LHCN-M2 (cell line): ENCODE data around the gene PCSK5. TPM values are rescaled to one million over a fixed set of nuclear protein-coding genes. Genes with fewer than 3 reads are reported as not detected.

Experiments used
- DNase-seq: peaks from one replicate; pipeline ENCODE4 v3.0.0-alpha.2; 2012; ENCODE audit warnings: low read depth
- total RNA-seq: library from RNA; depleted of rRNA; stranded (reverse); fragments of >200 nt; gene quantifications from 2 replicates; pipeline ENCODE4 v1.2.3, GENCODE V29; 2014

PCSK5 gene
- total RNA-seq, 1 experiment from 2014 or later, result 11.9 TPM

DNA sequence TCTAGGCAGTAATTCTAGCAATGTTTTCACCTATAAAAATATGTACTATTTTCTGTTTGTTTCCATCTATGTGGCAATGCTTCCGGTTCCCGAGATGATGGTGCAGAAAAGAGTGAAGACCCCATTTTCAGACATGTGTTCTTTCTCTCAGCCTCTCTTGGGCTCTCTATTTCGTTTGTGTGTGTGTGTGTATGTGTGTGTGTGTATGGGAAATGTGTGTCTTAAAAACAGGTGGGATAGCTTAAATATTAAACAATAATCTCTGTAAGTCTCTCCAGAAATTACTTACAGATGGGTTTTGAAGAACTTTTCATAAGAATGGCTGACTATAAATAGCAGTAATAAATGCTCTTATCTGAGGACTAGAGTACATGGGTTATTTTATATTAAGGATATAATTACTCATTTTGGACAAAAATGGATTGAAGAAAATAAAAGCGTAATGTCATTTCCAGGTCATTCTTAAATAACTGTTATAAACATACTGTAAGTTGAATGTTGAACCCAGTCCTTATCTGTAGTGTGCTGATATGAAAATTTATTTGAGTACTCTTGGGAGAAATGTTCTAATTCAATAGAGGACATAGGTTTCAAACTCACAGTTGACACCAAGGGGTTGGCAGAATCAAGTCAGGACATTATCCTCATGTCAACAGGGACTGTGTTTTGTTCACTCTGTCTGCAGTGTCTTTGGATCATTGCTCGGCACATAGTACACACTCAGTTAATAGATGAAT is 31.1 kb downstream of the PCSK5 start:
- no peak for DNase-seq

DNA sequence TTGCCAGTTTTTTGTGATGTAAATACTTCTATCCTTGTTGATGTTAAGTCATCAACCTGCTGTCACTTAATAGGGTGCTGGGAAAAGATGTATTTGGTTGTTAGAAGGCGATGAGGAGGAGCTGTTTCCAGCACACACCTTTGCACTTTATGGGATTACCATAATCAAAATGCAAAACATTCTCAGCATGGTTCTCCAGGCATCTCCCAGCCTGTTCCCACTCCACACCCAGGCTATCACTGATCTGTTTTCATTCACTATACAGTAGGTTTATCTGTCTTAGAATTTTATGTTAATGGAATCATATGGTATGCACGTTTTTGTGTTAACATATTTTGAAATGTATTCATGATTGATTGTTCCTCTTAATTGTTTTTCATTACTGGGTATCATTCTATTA is 35.9 kb downstream of the PCSK5 start:
- DNase-seq, result no peak

DNA sequence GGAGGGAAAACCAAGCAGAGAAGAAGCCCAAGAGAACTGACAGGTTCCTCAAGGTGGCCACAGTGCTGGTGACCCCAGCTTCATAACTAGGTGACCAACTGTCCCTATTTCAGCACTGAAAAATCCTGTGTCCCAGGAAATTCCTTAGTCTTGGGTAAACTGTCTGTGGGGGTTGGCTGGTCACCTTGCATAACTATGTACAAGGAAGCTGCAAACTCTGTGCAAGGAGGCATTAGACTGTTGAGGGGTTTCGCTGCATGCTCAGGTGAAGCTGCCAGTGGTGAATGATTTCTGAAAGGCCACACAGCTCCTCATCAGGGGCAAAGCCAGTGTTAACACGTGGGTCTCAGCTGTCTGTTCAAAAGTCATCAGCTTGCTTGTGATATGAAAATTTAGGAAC is 36.9 kb downstream of the PCSK5 start:
- no peak for DNase-seq

DNA sequence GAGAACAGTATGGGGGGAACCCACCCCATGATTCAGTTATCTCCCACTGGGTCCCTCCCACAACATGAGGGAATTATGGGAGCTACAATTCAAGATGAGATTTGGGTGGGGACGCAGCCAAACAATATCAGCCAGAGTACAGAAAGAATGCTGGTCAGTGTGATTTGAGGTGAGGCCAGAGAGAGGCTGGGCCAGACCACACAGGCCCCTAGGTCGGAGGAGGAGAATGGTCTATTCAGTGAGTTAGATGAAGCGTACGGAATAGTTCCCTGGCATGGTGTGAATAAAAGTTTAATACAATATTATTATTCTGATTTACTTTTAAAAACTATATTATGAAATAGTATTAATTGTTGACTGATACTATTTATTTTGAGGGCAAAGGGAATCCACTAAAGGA is 39.7 kb downstream of the PCSK5 start:
- DNase-seq, result no peak

DNA sequence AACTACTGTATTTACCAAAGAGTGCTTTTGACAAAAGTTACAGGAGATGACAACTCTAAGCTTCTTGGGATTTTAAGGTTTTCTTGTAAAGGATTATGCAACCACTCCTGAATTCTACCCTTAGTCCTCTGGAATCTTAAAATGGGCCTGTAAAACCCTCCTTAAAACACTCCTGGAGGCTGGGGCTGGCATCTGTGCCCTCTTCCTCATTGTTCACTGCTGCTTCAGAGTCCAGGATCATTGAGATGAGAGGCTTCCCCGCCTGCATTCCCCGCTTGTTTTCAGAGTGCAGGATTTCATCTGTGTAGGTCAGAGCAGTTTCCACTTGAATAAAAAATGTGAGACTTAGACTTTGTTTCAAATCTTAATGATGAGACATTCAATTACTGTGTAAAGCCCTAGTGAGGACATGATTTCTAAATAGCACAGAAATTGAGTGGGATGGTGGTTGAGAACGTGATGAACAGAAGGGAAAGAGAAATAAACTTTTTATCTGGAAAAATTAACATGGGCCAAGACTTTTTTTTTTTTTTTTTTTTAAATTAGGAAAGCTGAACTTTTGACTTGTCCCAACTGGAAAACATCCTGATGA is 40.4 kb downstream of the PCSK5 start:
- no peak for DNase-seq

DNA sequence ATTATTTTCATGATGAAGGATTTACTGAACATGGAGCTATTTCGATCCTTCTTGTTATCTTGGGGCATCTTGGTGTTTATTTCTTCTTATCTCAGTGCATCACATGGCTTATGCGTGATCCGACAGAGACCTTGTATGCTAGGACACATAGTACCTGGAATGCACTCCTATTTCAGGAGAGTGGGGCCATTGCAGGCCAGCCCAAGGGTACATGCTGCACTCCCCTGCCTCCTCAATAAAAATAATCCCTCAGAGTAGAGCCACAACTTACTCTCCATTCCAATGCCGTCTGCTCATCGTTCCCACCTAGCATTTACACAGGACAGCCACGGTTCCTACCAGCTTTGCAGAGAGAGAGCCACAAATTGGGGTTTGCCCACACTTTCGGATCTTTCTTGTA is 43.5 kb downstream of the PCSK5 start:
- DNase-seq, result no peak

DNA sequence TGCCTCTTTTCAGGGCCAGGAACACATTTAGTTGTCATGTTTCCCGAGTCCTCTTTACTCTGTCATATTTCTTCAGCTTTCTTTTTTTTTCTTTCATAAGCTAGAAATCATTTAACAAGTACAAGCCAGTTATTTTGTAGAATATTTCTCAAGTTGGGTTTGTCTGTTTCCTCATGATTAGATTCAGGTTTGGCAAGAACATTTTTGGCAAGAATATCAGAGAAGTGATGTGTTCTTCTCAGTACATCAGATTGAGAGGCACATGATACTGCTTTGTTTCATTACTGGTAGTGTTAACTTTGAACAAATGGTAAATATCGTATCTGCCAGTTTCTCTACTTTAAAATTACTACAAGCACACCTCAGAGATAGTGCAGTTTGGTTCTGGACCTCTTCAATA is 45.1 kb downstream of the PCSK5 start:
- DNase-seq, result no peak

DNA sequence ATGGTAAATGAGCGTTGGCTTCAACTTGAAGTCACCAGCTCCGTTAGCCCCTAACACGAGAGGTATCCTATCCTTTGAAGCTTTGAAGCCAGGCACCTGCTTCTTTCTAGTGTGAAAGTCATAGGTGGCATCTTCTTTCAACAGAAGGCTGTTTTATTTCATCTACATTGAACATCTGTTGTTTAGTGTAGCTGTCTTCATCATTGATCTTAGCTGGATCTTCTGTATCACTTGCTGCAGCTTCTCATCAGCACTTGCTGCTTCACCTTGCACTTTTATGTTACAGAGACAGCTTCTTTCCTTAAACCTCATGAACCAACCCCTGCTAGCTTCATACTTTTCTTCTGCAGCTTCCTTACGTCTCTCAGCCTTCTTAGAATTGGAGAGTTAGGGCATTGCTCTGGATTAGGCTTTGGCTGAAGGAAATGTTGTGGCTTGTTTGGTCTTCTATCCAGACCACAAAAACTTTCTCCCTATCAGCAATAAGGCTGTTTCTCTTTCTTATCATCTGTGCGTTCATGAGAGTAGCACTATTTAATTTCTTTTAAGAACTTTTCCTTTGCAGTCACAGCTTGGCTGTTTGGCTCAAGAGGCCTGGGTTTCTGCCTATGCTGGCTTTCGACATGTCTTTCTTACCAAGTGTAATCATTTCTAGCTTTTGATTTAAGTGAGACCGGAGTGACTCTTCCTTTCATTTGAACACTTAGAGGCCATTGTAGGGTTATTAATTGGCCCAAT is 47.2 kb downstream of the PCSK5 start:
- no peak for DNase-seq

DNA sequence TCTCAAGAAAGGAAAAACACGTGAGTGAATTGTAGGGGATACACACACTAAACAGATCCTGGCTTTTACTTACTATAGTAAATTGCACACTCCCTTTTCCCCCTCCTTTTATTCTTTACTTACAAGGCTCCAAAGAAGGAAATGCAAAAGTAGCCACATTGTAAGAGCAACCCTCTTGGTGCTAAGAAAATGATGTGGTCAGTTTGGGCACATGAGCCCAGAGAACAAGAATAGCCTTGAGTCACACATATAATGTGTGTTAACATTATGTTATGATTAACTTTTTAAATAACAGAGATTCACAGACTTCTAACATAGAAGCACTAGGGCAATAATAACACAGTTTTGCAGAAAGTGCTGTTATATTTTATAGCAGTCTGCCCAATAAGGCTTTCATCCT is 48.5 kb downstream of the PCSK5 start:
- DNase-seq, result no peak

DNA sequence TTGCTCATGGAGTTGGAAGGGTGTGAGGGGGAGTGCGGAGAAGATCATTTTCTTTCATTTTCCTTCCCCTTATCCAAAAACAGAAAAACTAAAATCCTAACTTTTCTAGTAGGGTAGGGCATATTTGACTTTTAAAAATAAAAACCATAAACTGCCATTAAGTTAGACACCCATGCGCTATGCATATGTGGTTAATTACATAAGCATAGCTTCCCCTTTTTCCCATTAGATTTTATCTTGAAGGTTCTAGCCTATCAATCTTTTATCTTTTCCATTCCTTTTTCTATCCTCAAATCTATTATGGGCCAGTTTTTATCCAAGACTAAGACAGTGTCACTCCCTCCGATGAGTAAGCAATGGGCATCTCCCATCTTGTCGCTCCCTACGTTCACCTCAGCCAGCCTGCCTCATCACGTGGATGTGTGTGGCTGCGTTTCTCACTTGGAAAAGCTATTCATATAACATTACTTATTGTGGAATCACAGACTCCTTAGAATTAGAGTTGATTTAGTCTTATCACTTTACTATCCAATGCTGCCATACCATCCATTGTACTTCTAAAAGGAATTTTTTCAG is 49.2 kb downstream of the PCSK5 start:
- DNase-seq, result no peak

DNA sequence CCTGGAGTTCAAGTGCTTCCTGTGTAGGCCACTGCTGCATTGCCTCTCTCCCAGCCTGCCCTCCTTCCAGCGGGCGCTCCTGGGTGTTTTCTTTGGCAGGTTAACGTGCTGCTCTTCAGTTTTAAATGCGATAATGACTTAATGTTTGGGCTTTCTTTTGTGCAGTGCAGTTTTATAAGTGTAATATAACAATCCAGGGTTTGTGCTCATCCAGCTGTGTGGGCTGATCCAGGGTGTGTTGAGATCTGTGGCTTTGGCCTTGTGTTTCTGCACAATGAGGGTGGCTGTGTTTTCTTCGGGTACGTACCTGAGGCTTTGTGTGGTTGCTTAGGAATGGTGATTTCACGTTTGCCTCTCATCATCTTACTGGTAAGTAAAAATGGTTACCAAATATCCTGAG is 50.6 kb downstream of the PCSK5 start:
- DNase-seq, result no peak

DNA sequence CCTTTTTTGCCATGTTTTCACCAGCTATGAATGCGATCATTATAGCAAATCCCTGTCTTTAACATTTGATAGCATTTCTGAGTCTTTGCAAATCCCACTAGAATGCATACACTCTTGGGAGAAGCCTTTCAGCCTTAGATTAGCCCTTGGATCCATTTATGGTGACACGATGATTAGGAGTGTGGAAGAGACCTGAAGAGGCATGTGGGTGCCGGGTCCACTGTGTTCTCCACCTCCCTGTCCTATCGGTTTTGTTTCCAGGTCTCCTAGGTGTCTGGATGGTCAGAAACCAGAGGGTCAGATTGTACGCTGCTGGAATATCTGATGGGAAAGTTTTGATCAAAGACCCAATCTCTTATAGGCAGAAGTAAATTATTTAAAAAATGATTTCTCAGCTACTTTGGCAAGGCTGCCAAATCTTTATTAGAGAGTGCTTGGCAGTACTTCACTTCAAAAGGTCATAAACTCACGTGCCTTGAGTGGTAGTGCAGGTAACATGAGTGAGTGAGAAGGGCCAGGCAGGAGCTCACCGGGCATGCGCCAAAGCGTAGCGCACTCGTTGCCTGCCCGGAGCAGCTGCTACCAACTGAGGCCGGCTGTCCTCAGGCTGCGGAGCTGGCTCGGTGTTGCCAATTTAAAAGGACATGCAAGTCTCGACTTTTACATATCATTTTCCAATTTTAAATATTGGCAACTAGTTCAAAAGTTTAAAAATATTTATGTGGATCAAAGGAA is 51.3 kb downstream of the PCSK5 start:
- DNase-seq, result no peak

DNA sequence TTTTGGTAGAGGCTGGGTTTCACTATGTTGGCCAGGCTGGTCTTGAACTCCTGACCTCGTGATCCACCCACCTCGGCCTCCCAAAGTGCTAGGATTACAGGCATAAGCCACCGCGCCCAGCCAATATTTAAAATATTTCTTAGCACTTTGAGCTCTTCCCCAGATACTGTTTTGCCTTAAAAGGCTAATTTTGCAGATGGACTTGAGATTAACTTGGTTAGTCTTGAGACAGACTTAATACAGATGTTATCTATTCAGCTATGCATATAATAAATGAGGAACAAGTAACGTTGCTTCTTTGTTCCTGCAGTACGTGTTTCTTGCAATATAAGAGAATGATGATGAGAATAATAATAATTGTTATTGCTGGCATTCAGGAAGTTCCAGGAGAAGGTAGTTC is 56.3 kb downstream of the PCSK5 start:
- no peak for DNase-seq

DNA sequence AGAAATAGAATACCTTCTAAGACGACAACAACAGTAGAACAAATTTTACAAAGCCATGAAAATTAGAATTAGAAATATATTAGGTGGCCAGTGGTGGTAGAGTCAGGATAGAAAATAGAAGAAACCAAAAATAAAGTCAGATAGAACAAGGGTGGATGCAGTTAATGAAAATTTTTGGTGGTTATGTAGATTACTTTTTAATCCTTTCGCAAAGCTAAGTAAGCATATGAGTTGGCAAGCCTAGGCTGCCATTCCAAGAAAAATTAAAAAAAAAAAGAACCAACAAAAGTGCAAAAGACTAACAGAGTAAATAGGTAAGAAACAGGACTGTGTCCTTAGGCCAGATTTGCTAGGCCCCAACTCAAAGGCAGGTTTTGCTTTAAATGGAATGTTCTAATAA is 56.8 kb downstream of the PCSK5 start:
- no peak for DNase-seq

DNA sequence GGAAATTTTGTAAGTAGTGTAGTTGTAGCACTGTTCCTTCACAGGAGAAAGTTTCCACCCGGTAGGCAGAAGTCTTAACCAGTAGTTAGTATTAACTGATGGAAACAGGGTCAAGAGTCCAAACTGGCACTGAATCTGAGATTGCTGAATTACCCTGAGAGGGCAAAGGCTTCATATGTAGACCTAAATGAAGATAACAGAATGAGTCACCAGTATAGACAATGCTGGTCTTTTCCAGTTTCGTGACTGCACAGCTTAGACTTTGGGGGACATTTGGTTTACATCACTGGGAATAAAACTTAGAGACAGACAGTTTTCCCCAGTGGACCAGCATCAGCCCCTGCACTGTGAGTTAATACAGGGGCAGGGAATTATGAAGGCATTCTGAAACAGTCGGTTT is 60.5 kb downstream of the PCSK5 start:
- DNase-seq, result no peak

DNA sequence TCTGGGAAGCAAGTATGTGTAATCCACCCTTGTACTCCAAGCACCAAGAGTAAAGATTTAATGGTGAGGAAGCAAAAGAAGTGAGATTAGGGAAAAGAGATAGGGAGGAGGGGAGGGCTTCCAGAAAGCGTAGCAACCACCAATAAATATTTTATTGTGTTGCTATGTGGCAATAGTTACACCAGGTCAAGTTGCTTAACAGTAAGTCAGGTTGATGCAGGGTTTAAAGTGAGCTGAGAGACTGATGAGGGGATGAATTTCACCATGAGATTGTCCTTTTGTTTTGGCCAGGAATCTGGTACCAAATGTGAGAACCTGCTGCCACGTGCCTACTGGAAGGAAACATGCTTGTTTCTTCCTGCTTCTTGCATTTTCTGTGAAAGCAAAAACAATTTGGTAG is 62.7 kb downstream of the PCSK5 start:
- DNase-seq, result no peak

DNA sequence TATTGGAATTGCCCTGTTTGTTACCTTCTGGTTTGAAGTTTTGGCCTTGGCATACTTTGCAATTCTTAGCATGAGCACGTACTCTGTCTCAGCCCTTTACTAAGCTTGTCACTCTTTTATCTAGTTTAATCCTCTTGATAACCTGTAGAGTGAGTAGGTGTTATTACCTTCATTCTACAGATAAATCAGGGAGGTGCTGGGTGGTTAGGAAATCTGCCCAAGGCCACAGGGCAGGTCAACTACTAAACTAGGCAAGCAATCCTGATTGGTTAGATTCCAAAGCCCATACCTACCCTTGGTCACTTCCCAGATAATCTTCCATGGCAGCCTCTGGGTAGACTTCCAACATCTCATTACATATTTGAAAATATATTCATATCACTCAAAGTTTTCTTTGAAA is 65.7 kb downstream of the PCSK5 start:
- DNase-seq, result no peak

DNA sequence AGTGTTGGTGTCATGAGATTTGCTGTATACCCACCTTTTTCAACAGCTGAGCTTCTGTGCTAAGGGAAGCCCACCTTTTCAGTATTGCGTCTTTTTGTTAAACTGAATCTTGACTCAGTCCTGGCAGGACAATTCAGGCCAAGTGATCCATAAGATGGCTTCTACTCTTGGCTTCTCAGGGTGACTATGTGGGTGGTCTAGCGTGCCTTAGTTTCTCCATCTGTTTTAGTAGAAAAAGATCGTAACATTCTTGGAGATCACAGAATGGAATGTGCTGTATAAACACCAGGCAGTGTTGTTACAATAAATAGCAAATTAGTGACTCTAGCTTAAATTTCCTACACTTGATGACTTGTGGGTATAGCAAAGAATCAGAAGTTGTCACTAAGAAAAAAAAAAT is 66.6 kb downstream of the PCSK5 start:
- DNase-seq, result no peak

DNA sequence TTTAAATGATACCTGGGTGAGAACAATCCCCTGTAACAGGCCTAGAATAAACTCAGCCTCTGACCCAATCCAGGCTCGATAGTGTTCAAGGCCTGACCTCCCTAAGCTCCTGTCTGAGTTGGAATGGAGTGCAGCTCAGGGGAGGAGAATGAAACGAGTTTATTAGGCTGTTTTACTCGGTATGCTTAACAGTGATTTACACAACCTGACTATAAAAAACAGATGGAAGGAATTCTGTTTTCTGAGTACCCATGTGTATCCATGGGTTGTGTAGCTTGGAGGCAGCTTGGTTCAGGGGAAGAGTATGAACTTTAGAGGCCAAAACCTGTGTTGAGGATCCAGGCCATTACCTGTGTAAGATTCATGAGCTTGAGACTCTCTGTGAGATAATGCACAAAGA is 67.8 kb downstream of the PCSK5 start:
- no peak for DNase-seq

DNA sequence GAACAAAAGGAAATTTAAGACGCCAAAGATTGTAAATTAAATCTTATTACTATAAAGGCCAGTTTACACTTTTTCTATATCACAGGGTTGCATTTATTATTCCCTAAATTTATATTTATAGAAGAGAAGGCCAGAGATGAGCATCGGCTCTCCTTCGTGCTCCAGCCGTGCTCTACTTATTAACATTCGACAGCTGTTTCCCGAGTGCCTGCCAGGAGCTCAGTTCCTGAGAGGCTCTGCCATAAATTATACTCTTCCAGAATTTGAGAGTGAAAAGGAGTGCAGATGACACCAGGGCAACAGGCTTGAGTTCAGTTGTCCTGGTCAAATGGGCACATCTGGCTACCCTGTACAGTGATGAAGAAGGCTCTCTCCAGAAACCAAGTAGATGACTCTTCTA is 70.1 kb downstream of the PCSK5 start:
- DNase-seq, result no peak

DNA sequence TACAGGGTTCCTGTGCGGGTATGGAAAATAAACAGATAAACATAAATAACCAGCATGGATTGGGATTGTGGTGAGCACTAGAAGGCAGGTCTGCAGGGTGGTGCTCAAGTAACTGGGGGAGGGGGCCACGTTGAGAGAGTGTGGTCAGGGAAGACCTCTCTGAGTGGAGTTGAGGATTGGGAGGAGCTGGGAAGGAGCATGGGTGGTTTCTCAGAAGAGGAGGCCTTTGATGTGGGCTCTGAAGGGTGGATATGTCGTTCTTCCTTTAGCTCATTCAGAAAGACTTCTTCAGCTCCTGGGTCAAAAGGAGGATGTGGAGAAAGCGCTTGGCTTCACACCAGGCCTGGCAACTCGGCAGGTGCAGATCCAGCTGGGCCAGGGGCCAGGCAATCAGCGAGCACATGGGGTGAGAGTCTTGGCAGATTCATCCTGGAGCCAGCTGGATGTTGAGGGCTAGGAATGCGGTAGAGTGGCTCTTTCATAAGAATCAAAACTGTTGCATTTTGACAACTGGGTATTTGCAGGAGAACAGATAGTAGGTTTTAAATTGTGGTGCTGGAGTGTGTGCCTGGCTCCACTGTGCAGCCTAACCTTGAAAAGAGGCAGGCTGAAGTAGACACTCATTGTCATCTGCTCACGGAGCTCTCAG is 71.7 kb downstream of the PCSK5 start:
- peak; percentile 49 for DNase-seq

DNA sequence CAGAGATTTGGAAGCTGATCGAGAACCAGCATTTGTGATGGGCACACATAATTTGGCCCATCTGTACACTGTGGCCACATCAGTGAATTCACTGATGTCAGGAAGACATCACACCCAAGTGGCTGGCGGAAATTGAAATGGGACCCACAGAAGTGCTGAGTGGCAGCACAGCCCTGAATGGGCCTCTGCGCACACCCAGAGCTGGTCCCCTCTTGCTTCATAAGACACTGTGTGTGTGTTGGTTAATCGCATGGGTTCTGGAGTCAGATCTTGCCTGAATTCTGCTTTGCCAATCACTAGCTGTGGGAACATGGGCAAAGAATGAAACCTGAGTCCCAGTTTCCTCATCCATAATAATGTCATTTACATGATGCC is 72.2 kb downstream of the PCSK5 start:
- DNase-seq, result no peak
